Progenitor cell of endocrine pancreas (in vitro differentiated cells): ENCODE data around the gene IRF2. TPM values are rescaled to one million over a fixed set of nuclear protein-coding genes. Genes with fewer than 3 reads are reported as not detected.

Source experiments
- DNase-seq: peaks from one replicate; pipeline ENCODE4 v3.0.0; 2021; ENCODE audit warnings: low spot score; ENCODE audit not compliant: unreplicated experiment
- H3K27ac Mint-ChIP-seq: 2 replicates; pipeline ENCODE4 v1.8.0; 2021; ENCODE audit warnings: mild to moderate bottlenecking, moderate library complexity, mixed read lengths
- H3K27me3 Mint-ChIP-seq: 2 replicates; pipeline ENCODE4 v1.8.0; 2021; ENCODE audit warnings: mixed read lengths
- H3K36me3 Mint-ChIP-seq: 2 replicates; pipeline ENCODE4 v1.8.0; 2022; ENCODE audit warnings: mixed read lengths; ENCODE audit not compliant: insufficient read depth
- H3K4me1 Mint-ChIP-seq: 2 replicates; pipeline ENCODE4 v1.8.0; 2021; ENCODE audit warnings: low read depth, mixed read lengths
- H3K4me3 Mint-ChIP-seq: 2 replicates; pipeline ENCODE4 v1.8.0; 2021; ENCODE audit warnings: low read depth, mild to moderate bottlenecking, moderate library complexity, mixed read lengths
- H3K9me3 Mint-ChIP-seq: 2 replicates; pipeline ENCODE4 v1.8.0; 2021; ENCODE audit warnings: low read depth, mixed read lengths
- total RNA-seq: library from RNA; stranded (reverse); gene quantifications from 2 replicates; pipeline ENCODE4 v1.2.1, GENCODE V29; 2021
- TF ChIP-seq, protein P1 (sequence below): fragments of 200-600 bp; sonication (generic); IDR thresholded peaks from one replicate; pipeline ENCODE4 v1.5.0; 2021; ENCODE audit warnings: antibody characterized with exemption, mild to moderate bottlenecking; ENCODE audit not compliant: unreplicated experiment

Gene IRF2
- total RNA-seq, 1 donor from 2014 or later, result 19.1 TPM

GRCh38 chr4:184423003-184423686, 51.2 kb downstream of the IRF2 start:
- Mint-ChIP-seq H3K4me3 (no peak overlapping the region), H3K4me1 (peaks cover 3% of the 10 kb centered on the region), H3K9me3 (peaks cover 4% of the 10 kb centered on the region), H3K36me3 (peaks cover 31% of the 10 kb centered on the region), H3K27me3 (no peaks in the 10 kb centered on the region), H3K27ac (no peak overlapping the region)
- TF ChIP-seq, protein P1, sequence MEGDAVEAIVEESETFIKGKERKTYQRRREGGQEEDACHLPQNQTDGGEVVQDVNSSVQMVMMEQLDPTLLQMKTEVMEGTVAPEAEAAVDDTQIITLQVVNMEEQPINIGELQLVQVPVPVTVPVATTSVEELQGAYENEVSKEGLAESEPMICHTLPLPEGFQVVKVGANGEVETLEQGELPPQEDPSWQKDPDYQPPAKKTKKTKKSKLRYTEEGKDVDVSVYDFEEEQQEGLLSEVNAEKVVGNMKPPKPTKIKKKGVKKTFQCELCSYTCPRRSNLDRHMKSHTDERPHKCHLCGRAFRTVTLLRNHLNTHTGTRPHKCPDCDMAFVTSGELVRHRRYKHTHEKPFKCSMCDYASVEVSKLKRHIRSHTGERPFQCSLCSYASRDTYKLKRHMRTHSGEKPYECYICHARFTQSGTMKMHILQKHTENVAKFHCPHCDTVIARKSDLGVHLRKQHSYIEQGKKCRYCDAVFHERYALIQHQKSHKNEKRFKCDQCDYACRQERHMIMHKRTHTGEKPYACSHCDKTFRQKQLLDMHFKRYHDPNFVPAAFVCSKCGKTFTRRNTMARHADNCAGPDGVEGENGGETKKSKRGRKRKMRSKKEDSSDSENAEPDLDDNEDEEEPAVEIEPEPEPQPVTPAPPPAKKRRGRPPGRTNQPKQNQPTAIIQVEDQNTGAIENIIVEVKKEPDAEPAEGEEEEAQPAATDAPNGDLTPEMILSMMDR, result no peak
- no peak for DNase-seq

DNA sequence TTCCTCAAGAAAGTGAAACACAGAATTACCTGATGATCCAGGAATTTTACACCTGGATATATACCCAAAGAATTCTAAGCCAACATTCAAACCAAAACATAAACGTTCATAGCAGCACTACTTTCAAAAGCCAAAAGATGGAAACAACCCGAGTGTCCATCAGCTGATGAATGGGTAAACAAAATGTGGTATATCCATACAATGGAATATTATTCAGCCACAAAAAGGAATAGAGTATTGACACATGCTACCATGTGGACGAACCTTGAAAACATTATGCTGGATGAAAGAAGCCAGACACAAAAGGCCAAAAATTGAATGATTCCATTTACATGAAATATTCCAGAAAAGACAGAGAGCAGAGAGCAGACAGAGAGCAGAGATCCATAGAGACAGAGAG, 52.0 kb downstream of the IRF2 start:
- Mint-ChIP-seq H3K27ac (no peak overlapping the region), H3K4me1 (no peaks in the 10 kb centered on the region), H3K27me3 (no peaks in the 10 kb centered on the region), H3K36me3 (peaks cover 33% of the 10 kb centered on the region), H3K9me3 (peaks cover 4% of the 10 kb centered on the region), H3K4me3 (no peak overlapping the region)
- no peak for DNase-seq
- TF ChIP-seq, protein P1, result no peak

DNA sequence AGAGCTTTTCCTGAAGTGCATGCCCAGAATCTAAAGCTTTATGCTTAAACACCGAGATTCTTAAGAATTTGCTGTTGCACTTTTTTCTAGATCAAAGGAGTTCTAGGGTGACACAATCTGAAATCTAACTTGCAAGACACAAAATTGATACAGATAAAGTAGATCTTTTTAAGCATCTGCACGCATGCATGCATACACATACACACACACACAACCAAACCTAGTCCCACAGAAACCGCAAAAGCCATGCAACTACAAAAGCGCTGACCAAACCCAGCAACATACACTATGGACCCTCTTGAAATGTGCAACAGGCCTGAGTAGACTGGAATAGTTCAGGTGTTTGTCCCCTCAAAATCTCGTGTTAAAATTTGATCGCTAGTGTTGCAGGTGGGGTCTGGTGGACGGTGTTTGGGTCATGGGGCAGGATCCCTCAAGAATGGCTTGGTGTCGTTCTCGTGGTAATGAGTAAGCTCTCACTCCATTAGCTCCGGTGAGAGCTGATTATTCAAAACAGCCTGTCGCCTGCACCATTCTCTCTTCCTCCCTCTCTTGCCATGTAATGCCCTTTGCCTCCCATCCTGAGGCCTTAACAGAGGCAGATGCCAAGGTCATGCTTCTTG, 52.7 kb downstream of the IRF2 start:
- H3K9me3 Mint-ChIP-seq, result peaks cover 4% of the 10 kb centered on the region
- TF ChIP-seq, protein P1, result no peak
- no peak overlapping the region for H3K27ac Mint-ChIP-seq
- no peaks in the 10 kb centered on the region for H3K27me3 Mint-ChIP-seq
- H3K4me1 Mint-ChIP-seq, result no peaks in the 10 kb centered on the region
- no peak for DNase-seq
- no peak overlapping the region for H3K4me3 Mint-ChIP-seq
- peaks cover 32% of the 10 kb centered on the region for H3K36me3 Mint-ChIP-seq

DNA sequence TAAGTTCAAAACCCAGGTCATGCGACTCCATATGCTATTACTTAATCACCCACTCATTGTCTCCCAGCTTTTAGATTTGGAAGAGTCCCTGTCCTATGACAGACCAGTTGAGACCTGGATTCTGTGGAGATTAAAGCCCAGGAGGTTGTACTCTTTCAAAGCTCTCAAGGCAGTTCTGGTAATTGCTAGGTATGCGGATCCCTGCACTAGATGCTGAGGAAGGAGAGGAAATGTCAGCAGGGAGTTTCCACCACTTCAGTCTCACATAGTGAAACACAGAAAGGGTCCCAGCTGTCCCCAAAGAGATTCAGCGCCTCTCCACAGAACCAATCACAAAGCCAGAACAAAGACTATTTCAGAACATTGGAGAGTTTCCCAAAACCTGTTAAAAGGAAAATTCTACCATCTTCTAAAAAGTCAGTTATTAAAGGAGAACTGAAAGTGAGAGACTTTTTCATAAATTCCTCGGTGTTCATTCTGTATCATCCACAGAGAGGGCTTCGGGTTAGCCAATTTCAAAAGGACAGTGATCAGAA, 53.4 kb downstream of the IRF2 start:
- Mint-ChIP-seq H3K4me3 (no peak overlapping the region), H3K9me3 (peaks cover 4% of the 10 kb centered on the region), H3K36me3 (peaks cover 30% of the 10 kb centered on the region), H3K27me3 (no peaks in the 10 kb centered on the region), H3K4me1 (no peaks in the 10 kb centered on the region), H3K27ac (no peak overlapping the region)
- TF ChIP-seq, protein P1, result no peak
- DNase-seq, result no peak

- no peak overlapping the region for H3K4me3 Mint-ChIP-seq
- peaks cover 4% of the 10 kb centered on the region for H3K9me3 Mint-ChIP-seq
- no peaks in the 10 kb centered on the region for H3K4me1 Mint-ChIP-seq
- H3K27ac Mint-ChIP-seq, result no peak overlapping the region
- H3K27me3 Mint-ChIP-seq, result no peaks in the 10 kb centered on the region
- no peak for DNase-seq
- peaks cover 30% of the 10 kb centered on the region for H3K36me3 Mint-ChIP-seq
- TF ChIP-seq, protein P1, result no peak
Measured at GRCh38 chr4:184420402-184420801, 53.9 kb downstream of the IRF2 start.
